Measurements from ENCODE around the gene TMEM255B. TPM values are rescaled to one million over a fixed set of nuclear protein-coding genes. Genes with fewer than 3 reads are reported as not detected.

The TMEM255B gene
- polyA plus RNA-seq, 6 donors from 2014 or later = 0.05 to 1.5 (median 0.65) TPM

GRCh38 chr13:113813749-113814434 is 54.9 kb downstream of the TMEM255B start:
- DNase-seq = no peak
- Mint-ChIP-seq H3K27ac (peak overlapping the region in 3 of 6 donors; percentile 11 to 65 (median 20)), H3K4me1 (peaks cover 19 to 25% (median 20%) of the 10 kb centered on the region in 3 donors), H3K36me3 (peaks cover 4 to 7% of the 10 kb centered on the region in 2 donors), H3K27me3 (no peaks in the 10 kb centered on the region), H3K4me3 (peak overlapping the region in 4 of 8 donors; percentile 5 to 49 (median 20)), H3K9me3 (peaks cover 0 to 11% (median 5%) of the 10 kb centered on the region in 7 donors)
- ATAC-seq (ENCODE audit: low read depth in 2 of 2) = no peak

- Mint-ChIP-seq H3K27me3 (no peaks in the 10 kb centered on the region), H3K4me3 (peak overlapping the region in 3 of 8 donors; percentile 5 to 49 (median 9)), H3K9me3 (peaks cover 0 to 11% (median 5%) of the 10 kb centered on the region in 7 donors), H3K36me3 (peaks cover 4 to 7% of the 10 kb centered on the region in 2 donors), H3K4me1 (peaks cover 19 to 25% (median 20%) of the 10 kb centered on the region in 3 donors), H3K27ac (peak overlapping the region in 2 of 6 donors; percentile 11 to 20)
- ATAC-seq (ENCODE audit: low read depth in 2 of 2) = no peak
- no peak for DNase-seq
Observed at GRCh38 chr13:113814435-113814821, 55.4 kb downstream of the TMEM255B start.

- no peaks in the 10 kb centered on the region for H3K27me3 Mint-ChIP-seq
- peaks cover 0 to 5% (median 1%) of the 10 kb centered on the region in 7 donors for H3K9me3 Mint-ChIP-seq
- peaks cover 19 to 25% (median 20%) of the 10 kb centered on the region in 3 donors for H3K4me1 Mint-ChIP-seq
- DNase-seq = peak; percentile 69
- H3K36me3 Mint-ChIP-seq = peaks cover 4 to 7% of the 10 kb centered on the region in 2 donors
- ATAC-seq (ENCODE audit: low read depth in 2 of 2) = peak; percentile 68 to 69
- peak overlapping the region; percentile 75 to 99 (median 94) for H3K27ac Mint-ChIP-seq
- peak overlapping the region; percentile 95 to 100 (median 98) for H3K4me3 Mint-ChIP-seq
Observed at GRCh38 chr13:113815151-113816058, 56.4 kb downstream of the TMEM255B start.

- H3K36me3 Mint-ChIP-seq = peaks cover 4 to 12% of the 10 kb centered on the region in 2 donors
- peak overlapping the region; percentile 95 to 100 (median 98) for H3K4me3 Mint-ChIP-seq
- peak overlapping the region; percentile 24 to 99 (median 84) for H3K27ac Mint-ChIP-seq
- no peak for ATAC-seq (ENCODE audit: low read depth in 2 of 2)
- DNase-seq = no peak
- H3K4me1 Mint-ChIP-seq = peaks cover 19 to 25% (median 20%) of the 10 kb centered on the region in 3 donors
- H3K27me3 Mint-ChIP-seq = no peaks in the 10 kb centered on the region
- H3K9me3 Mint-ChIP-seq = peaks cover 0 to 4% (median 0%) of the 10 kb centered on the region in 7 donors
Observed at GRCh38 chr13:113816254-113816929, 57.4 kb downstream of the TMEM255B start.

- Mint-ChIP-seq H3K27ac (peak overlapping the region in 5 of 6 donors; percentile 17 to 93 (median 72)), H3K9me3 (peaks cover 0 to 4% (median 0%) of the 10 kb centered on the region in 7 donors), H3K4me1 (peaks cover 19 to 25% (median 20%) of the 10 kb centered on the region in 3 donors), H3K4me3 (peak overlapping the region; percentile 91 to 100 (median 98)), H3K36me3 (peaks cover 4 to 14% of the 10 kb centered on the region in 2 donors), H3K27me3 (no peaks in the 10 kb centered on the region)
- peak; percentile 60 for DNase-seq
- ATAC-seq (ENCODE audit: low read depth in 2 of 2) = peak; percentile 69 to 70
Observed at GRCh38 chr13:113816946-113817859, 58.2 kb downstream of the TMEM255B start.

GRCh38 chr13:113817860-113818691 is 59.0 kb downstream of the TMEM255B start:
- H3K4me3 Mint-ChIP-seq = peak overlapping the region in 4 of 8 donors; percentile 47 to 58 (median 52)
- H3K27me3 Mint-ChIP-seq = no peaks in the 10 kb centered on the region
- no peak for ATAC-seq (ENCODE audit: low read depth in 2 of 2)
- no peak for DNase-seq
- H3K9me3 Mint-ChIP-seq = peaks cover 0 to 4% (median 0%) of the 10 kb centered on the region in 7 donors
- H3K4me1 Mint-ChIP-seq = peaks cover 19 to 25% (median 20%) of the 10 kb centered on the region in 3 donors
- peaks cover 4 to 14% of the 10 kb centered on the region in 2 donors for H3K36me3 Mint-ChIP-seq
- H3K27ac Mint-ChIP-seq = peak overlapping the region in 4 of 6 donors; percentile 28 to 93 (median 48)

- Mint-ChIP-seq H3K27ac (peak overlapping the region in 2 of 6 donors; percentile 34 to 63), H3K27me3 (no peaks in the 10 kb centered on the region), H3K4me3 (peak overlapping the region in 1 of 8 donors; percentile 50), H3K4me1 (peaks cover 19 to 25% (median 20%) of the 10 kb centered on the region in 3 donors), H3K36me3 (peaks cover 4 to 14% of the 10 kb centered on the region in 2 donors), H3K9me3 (peaks cover 0 to 4% (median 0%) of the 10 kb centered on the region in 7 donors)
- no peak for ATAC-seq (ENCODE audit: low read depth in 2 of 2)
- DNase-seq = no peak
Observed at GRCh38 chr13:113818700-113819295, 59.8 kb downstream of the TMEM255B start.

GRCh38 chr13:113819341-113819730 is 60.3 kb downstream of the TMEM255B start:
- Mint-ChIP-seq H3K36me3 (peaks cover 4 to 14% of the 10 kb centered on the region in 2 donors), H3K27ac (peak overlapping the region in 1 of 6 donors; percentile 69), H3K4me3 (no peak overlapping the region), H3K27me3 (no peaks in the 10 kb centered on the region), H3K9me3 (peaks cover 0 to 4% (median 0%) of the 10 kb centered on the region in 7 donors), H3K4me1 (peaks cover 19 to 25% (median 20%) of the 10 kb centered on the region in 3 donors)
- ATAC-seq (ENCODE audit: low read depth in 2 of 2) (no peak), DNase-seq (no peak)

GRCh38 chr13:113819731-113820715 is 61.0 kb downstream of the TMEM255B start:
- ATAC-seq (ENCODE audit: low read depth in 2 of 2) (no peak), DNase-seq (no peak)
- H3K36me3 Mint-ChIP-seq = peaks cover 4 to 14% of the 10 kb centered on the region in 2 donors
- no peaks in the 10 kb centered on the region for H3K27me3 Mint-ChIP-seq
- peaks cover 18 to 24% (median 20%) of the 10 kb centered on the region in 3 donors for H3K4me1 Mint-ChIP-seq
- H3K9me3 Mint-ChIP-seq = peaks cover 0 to 4% (median 0%) of the 10 kb centered on the region in 7 donors
- H3K4me3 Mint-ChIP-seq = no peak overlapping the region
- peak overlapping the region in 1 of 6 donors; percentile 39 for H3K27ac Mint-ChIP-seq
